Left ventricle myocardium inferior (tissue), 1 donor: ENCODE data around the gene STX5. TPM values are rescaled to one million over a fixed set of nuclear protein-coding genes. Genes with fewer than 3 reads are reported as not detected.
"Not testable (repeated sequence)": the region's sequence is repeated elsewhere in the genome, so short reads cannot be mapped to it uniquely, and the experiment has no call there.

Experiments used
- DNase-seq: peaks from one replicate; pipeline ENCODE4 v3.0.0-alpha.2; 2020
- H3K27ac ChIP-seq: fragments of 200-600 bp; replicated peaks from 2 replicates; pipeline ENCODE4 v1.8.0; 2021
- H3K27me3 ChIP-seq: fragments of 200-600 bp; 2 replicates; pipeline ENCODE4 v1.8.0; 2021; ENCODE audit warnings: low read depth
- H3K36me3 ChIP-seq: fragments of 200-600 bp; 2 replicates; pipeline ENCODE4 v1.8.0; 2021
- H3K4me1 ChIP-seq: fragments of 200-600 bp; 2 replicates; pipeline ENCODE4 v1.8.0; 2021
- H3K4me3 ChIP-seq: fragments of 200-600 bp; 2 replicates; pipeline ENCODE4 v1.8.0; 2021; ENCODE audit warnings: mild to moderate bottlenecking, moderate library complexity
- H3K9me3 ChIP-seq: fragments of 200-600 bp; replicated peaks from 2 replicates; pipeline ENCODE4 v1.8.0; 2021
- intact Hi-C: fragments of 100-400 bp; cut with micrococcal nuclease; formaldehyde crosslinking; loops from one replicate; pipeline ENCODE4 v1.11.0; 2022
- total RNA-seq: library from RNA; stranded (reverse); fragmentation: NEBNext Ultra II Directional; extraction: Animal tissue kit (Norgen Biotek cat#: 25700); gene quantifications from one replicate; pipeline ENCODE4 v1.2.1, GENCODE V29; 2021
- TF ChIP-seq, protein P1 (sequence below): fragments of 200-600 bp; IDR thresholded peaks from 2 replicates; pipeline ENCODE4 v1.8.0; 2021; ENCODE audit warnings: antibody characterized with exemption, mild to moderate bottlenecking, borderline replicate concordance
- donor health status: DM: no; HTN: yes; CAD: no; lungs with severe emphysema.

The STX5 gene
- total RNA-seq, 1 donor from 2014 or later = 16.7 TPM

DNA sequence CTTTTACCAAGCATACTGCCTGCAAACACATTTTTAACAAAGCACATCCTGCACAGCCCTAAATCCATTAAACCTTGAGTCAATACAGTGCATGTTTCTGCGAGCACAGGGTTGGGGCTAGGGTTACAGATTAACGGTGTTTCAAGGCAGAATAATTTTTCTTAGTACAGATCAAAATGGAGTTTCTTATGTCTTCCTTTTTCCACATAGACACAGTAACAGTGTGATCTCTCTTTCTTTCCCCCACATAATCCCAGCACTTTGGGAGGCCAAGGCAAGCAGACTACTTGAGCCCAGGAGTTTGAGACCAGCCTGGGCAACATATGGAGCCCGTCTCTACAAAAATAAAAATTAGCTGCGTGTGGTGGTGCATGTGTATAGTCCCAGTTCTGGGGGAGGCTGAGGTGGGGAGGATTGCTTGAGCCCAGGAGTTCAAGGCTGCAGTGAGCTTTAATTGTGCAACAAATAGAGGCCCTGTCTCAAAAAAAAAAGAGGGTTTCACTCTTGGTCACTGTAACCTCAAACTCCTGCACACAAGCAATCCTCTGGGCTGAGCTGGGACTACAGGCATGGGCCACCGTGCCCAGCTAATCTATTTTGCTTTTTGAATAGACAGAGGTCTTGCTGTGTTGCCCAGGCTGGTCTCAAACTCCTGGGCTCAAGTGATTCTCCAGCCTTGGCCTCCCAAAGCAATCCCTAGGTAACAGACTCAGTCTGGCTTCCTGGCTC, 29.1 kb upstream of the STX5 start:
- intact Hi-C loops = loop anchor here (5.0 kb wide), 1 partner anchor 74 kb away; the partner anchor contains the start of gene TMEM179B
- no peaks in the 10 kb centered on the region for H3K9me3 ChIP-seq
- no peak for DNase-seq
- TF ChIP-seq, protein P1, sequence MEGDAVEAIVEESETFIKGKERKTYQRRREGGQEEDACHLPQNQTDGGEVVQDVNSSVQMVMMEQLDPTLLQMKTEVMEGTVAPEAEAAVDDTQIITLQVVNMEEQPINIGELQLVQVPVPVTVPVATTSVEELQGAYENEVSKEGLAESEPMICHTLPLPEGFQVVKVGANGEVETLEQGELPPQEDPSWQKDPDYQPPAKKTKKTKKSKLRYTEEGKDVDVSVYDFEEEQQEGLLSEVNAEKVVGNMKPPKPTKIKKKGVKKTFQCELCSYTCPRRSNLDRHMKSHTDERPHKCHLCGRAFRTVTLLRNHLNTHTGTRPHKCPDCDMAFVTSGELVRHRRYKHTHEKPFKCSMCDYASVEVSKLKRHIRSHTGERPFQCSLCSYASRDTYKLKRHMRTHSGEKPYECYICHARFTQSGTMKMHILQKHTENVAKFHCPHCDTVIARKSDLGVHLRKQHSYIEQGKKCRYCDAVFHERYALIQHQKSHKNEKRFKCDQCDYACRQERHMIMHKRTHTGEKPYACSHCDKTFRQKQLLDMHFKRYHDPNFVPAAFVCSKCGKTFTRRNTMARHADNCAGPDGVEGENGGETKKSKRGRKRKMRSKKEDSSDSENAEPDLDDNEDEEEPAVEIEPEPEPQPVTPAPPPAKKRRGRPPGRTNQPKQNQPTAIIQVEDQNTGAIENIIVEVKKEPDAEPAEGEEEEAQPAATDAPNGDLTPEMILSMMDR = no peak
- peaks cover 8% of the 10 kb centered on the region for H3K4me1 ChIP-seq
- no peaks in the 10 kb centered on the region for H3K27me3 ChIP-seq
- no peak overlapping the region for H3K27ac ChIP-seq
- no peaks in the 10 kb centered on the region for H3K36me3 ChIP-seq
- no peak overlapping the region for H3K4me3 ChIP-seq

DNA sequence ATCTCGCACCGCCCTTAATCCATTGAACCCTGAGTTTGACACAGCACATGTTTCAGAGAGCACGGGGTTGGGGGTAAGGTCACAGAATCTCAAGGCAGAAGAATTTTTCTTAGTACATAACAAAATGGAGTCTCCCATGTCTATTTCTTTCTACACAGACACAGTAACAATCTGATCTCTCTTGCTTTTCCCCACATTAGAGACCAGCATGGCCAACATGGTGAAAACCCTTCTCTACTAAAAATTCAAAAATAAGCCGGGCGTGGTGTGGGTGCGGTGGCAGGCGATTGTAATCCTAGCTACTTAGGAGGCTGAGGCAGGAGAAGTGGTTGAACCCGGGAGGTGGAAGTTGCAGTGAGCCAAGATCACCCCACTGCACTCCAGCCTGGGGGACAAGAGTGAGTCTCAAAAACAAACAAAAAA, 27.4 kb upstream of the STX5 start:
- H3K27me3 ChIP-seq, H3K36me3 ChIP-seq, H3K4me3 ChIP-seq, DNase-seq, H3K9me3 ChIP-seq, intact Hi-C loops, H3K27ac ChIP-seq: not testable (repeated sequence)
- peaks cover 21% of the 10 kb centered on the region for H3K4me1 ChIP-seq

DNA sequence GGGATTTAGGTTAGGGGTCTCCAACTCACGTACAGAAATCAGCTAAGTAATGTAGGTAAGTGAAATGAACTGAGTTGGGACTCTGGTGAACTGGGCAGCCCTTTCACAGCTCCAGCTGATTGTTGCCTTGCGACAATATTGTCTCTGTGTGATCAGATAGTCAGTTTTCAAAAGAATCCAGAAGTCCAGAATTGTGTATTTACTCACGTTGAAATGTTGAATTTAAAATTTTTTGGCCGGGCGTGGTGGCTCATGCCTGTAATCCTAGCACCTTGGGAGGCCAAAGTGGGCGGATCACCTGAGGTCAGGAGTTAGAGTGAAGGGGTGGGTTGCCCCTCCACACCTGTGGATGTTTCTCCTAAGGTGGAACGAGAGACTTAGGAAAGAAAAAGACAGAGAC, 26.4 kb upstream of the STX5 start:
- DNase-seq = no peak
- TF ChIP-seq, protein P1 = no peak
- H3K9me3 ChIP-seq = no peaks in the 10 kb centered on the region
- no peak overlapping the region for H3K27ac ChIP-seq
- no peaks in the 10 kb centered on the region for H3K27me3 ChIP-seq
- H3K36me3 ChIP-seq = peaks cover 13% of the 10 kb centered on the region
- no peak overlapping the region for H3K4me3 ChIP-seq
- peaks cover 32% of the 10 kb centered on the region for H3K4me1 ChIP-seq
- intact Hi-C loops = no loop called here

DNA sequence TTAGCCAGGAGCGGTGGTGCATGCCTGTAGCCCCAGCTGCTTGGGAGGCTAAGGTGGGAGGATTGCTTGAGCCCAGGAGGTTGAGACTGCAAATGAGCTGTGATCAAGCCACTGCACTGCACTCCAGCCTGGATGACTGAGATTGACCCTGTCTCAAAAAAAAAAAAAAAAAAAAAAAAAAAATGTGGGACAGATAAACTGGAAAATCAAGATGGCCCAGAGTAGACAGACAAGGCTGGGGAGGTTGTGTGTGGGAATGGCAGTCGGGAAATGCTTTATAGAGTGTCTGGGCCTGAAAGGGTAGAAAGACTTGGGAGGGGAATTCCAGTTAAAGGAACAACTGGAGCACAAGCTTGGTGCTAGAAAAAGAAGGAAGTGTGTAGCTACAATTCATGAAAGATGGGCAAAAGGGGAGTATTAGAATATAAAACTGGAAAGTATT, 25.7 kb upstream of the STX5 start:
- TF ChIP-seq, protein P1 = no peak
- H3K27ac ChIP-seq = no peak overlapping the region
- no peak for DNase-seq
- H3K9me3 ChIP-seq = no peaks in the 10 kb centered on the region
- no peaks in the 10 kb centered on the region for H3K27me3 ChIP-seq
- intact Hi-C loops = no loop called here
- peaks cover 19% of the 10 kb centered on the region for H3K36me3 ChIP-seq
- no peak overlapping the region for H3K4me3 ChIP-seq
- H3K4me1 ChIP-seq = peaks cover 39% of the 10 kb centered on the region

DNA sequence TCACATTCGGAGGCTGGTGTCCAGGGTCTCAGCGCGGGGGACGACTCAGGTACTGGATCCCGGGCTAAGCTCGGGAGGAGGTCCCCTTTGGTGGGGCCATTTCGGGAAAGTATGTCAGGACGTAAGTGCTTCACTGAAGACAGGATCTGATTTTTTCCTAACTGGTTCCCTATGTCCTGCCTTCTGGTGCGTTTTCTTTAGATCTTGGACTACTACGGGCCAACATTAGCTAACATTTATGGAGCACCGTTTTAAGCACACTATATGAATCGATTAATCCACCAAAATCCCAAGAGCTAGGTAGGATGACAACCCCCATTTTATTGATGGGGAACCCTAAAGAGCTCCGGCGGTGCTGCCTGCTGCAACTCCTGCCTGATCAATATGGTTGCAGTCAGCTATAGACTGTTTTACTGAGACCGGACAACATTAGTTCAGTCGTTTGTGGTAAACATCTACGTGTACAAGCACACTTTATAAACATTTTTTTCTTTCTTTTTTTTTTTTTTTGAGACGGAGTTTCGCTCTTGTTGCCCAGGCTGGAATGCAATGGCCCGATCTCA, 24.6 kb upstream of the STX5 start:
- TF ChIP-seq, protein P1 = no peak
- H3K4me3 ChIP-seq = peak overlapping the region; percentile 94
- intact Hi-C loops = no loop called here
- no peaks in the 10 kb centered on the region for H3K9me3 ChIP-seq
- peaks cover 31% of the 10 kb centered on the region for H3K36me3 ChIP-seq
- H3K27me3 ChIP-seq = no peaks in the 10 kb centered on the region
- peak overlapping the region; percentile 88 for H3K27ac ChIP-seq
- no peak for DNase-seq
- peaks cover 41% of the 10 kb centered on the region for H3K4me1 ChIP-seq
